K562 (cell line): ENCODE measurements around the gene PSMB8.

Source experiments
- MAX ChIP-seq: sonication (generic); formaldehyde crosslinking; IDR thresholded peaks from 2 replicates; pipeline ENCODE4 v1.9.0; 2022; ENCODE audit warnings: mild to moderate bottlenecking, missing genetic modification reagents
- SLC30A9 ChIP-seq: fragments of 250-450 bp; sonication (Bioruptor Pico); IDR thresholded peaks from 2 replicates; pipeline ENCODE4 v1.8.0; 2022; ENCODE audit warnings: mild to moderate bottlenecking, moderate library complexity

GRCh38 chr6:32858194-32858593 is 14.3 kb upstream of the PSMB8 start:
- TF ChIP-seq SLC30A9 (CRISPR knock-in tag) (no peak), MAX (no peak)
